Measurements from ENCODE around the gene TNFRSF21. TPM values are rescaled to one million over a fixed set of nuclear protein-coding genes. Genes with fewer than 3 reads are reported as not detected.
A peak's percentile ranks its signal among the peaks of the same experiment; 100 is the strongest.

The TNFRSF21 gene, protein sequence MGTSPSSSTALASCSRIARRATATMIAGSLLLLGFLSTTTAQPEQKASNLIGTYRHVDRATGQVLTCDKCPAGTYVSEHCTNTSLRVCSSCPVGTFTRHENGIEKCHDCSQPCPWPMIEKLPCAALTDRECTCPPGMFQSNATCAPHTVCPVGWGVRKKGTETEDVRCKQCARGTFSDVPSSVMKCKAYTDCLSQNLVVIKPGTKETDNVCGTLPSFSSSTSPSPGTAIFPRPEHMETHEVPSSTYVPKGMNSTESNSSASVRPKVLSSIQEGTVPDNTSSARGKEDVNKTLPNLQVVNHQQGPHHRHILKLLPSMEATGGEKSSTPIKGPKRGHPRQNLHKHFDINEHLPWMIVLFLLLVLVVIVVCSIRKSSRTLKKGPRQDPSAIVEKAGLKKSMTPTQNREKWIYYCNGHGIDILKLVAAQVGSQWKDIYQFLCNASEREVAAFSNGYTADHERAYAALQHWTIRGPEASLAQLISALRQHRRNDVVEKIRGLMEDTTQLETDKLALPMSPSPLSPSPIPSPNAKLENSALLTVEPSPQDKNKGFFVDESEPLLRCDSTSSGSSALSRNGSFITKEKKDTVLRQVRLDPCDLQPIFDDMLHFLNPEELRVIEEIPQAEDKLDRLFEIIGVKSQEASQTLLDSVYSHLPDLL
- total RNA-seq (22.8 TPM), polyA plus RNA-seq (43.2 TPM)

DNA sequence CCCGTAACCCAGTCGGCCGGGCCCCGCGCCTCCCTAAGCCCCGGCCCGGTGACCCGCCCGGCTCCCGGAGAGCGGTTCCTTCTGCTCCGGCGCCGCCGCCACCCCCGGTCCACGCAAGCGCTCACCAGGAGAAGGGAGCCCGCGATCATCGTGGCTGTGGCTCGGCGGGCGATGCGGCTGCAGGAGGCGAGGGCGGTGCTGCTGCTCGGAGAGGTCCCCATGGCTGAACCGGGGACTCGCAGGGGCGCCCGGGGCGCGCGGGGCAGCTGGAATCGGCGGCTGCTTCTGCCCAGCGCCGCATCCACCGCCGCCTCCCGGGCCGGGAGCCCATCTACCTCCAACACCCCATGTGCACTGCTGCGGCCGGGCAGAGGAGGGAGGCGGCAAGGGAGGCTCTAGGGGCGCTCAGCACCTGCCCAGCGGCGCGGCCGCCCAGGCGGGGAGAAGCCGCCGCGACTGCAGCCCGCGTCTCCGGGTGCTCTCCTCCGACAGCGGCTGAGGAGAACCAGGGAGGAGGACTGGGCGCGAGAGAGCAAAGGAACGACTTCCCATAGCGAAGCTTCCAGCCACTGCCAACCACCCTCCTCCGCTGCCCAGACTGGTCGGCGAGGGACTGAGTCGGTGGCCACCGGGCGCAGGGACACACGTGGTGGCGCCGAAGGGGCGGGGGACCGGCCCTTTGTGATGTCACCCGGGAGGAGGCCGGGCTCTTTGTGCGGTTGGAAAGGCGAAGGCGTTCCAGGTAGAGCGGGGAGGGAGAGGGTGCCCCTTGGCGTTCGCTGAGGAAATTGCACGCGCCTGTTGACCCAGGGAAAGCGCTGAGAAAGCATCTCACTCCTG lies at the start of gene TNFRSF21:
TSS of gene TNFRSF21 (minus strand) at position 615 of the 840 bp plus-strand sequence. CDS start at position 221, 394 bp downstream.
- H3K36me3 ChIP-seq (ENCODE audit: insufficient read depth): no peaks in the 10 kb centered on the region
- WGBS: under 1% methylated on average over 86 of the region's 86 CpGs
- H3K27ac ChIP-seq (ENCODE audit: low read depth): peak within 1 kb of the TSS; percentile 79
- H3K4me1 ChIP-seq (ENCODE audit: insufficient read depth): no peaks in the 10 kb centered on the region
- peak; percentile 83 for DNase-seq (ENCODE audit: extremely low spot score)
- peak within 1 kb of the TSS; percentile 88 for H3K4me3 ChIP-seq (ENCODE audit: low read depth, low read length)

DNA sequence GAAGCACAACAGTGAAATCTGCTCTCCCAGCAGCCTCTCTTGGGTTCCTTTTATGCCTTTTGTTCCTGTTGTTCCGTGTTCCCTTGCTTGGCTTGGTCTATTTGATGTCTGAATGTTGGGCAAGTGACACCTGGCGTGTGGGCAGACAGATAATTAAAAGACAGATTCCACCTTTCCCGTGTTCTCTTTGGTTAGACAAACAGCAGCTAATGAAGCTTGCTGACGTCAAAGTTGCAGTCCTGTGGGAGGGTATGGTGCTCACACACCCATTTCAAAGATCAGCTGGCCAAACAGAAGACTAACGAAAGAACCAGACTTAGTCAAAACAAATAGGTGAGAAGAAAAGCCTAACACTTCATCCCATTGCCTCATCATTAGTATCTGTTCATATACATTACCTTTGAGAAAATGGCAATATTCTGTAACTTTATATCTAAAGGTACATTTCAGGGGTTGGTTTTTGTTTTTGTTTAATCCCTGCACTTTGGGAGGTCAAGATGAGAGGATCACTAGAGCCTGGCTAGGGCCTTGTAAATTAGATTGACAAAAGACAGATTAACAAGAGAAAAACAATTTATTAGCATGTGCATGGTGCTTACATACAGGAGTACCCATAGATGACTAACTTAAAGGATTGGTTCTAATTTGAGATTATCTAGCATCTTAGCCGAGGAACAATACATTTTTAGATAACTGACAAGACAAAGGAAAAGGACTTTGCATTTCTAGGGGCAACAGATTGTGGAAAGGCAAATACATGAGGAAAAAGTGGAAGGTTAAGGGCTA lies 48.9 kb upstream of the TNFRSF21 start:
- H3K4me3 ChIP-seq (ENCODE audit: low read depth, low read length): no peak overlapping the region
- H3K27ac ChIP-seq (ENCODE audit: low read depth): no peak overlapping the region
- DNase-seq (ENCODE audit: extremely low spot score): no peak
- H3K36me3 ChIP-seq (ENCODE audit: insufficient read depth): no peaks in the 10 kb centered on the region
- 75% methylated on average over 6 of the region's 6 CpGs for WGBS
- no peaks in the 10 kb centered on the region for H3K4me1 ChIP-seq (ENCODE audit: insufficient read depth)

DNA sequence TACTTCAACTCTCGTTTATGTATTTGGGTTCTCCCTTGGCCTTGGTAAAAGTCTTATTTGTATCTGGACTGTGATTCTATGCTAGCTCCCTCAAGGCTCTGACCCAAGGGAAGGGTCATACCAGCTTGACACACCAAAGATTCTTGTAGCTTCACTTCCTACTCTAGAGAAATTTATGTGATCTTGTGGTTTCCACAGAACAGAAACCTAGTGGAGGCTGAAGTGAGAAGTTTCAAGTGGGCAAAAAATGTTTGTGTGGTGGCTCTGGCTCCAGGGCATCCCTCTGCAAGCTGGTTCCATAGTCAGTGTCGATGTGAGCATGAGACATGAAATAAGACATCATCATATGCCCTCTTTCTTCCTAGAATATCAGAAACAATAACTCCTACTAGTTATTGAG lies 48.1 kb upstream of the TNFRSF21 start:
- Histone ChIP-seq H3K4me1 (ENCODE audit: insufficient read depth) (no peaks in the 10 kb centered on the region), H3K4me3 (ENCODE audit: low read depth, low read length) (no peak overlapping the region), H3K36me3 (ENCODE audit: insufficient read depth) (no peaks in the 10 kb centered on the region), H3K27ac (ENCODE audit: low read depth) (no peak overlapping the region)
- no peak for DNase-seq (ENCODE audit: extremely low spot score)
- WGBS: 78% methylated on average over 2 of the region's 2 CpGs

DNA sequence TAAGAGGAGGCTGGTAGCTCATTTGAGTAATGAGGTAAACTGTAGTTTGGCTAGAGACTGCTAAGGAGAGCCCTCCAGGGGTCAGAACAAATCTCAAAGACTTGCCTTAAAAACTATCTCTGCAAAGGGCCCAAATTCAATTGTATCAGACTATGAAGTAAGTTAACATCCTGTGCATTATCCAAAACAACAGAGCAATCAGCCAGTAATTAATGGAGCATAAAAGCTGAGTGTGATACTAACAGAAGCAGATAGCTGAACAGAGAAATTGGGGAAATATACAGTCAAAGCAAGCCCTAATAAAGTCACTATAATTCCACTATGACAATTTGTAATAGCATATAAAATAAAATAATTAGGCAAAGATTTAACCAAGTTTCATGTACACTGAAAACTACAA lies 45.8 kb upstream of the TNFRSF21 start:
- Histone ChIP-seq H3K4me3 (ENCODE audit: low read depth, low read length) (no peak overlapping the region), H3K36me3 (ENCODE audit: insufficient read depth) (no peaks in the 10 kb centered on the region), H3K4me1 (ENCODE audit: insufficient read depth) (no peaks in the 10 kb centered on the region), H3K27ac (ENCODE audit: low read depth) (no peak overlapping the region)
- DNase-seq (ENCODE audit: extremely low spot score): no peak

DNA sequence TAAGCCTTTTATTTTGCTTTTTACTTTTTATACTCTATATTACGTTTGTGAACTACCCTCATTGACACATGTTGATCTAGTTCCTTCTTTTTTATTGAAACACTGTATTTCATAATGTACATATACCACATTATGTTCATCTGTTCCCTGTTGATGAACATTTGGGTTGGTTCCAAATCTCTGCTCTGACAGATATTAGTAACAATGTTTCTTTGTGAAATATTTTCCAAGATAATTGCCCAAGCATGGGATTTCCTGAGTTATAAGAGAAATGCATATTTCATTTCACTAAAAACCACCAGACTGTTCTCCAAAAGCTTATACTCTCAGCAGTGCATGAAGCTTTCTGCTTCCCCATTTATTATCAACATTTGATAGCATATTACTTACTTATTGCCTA lies 44.2 kb upstream of the TNFRSF21 start:
- Histone ChIP-seq H3K27ac (ENCODE audit: low read depth) (no peak overlapping the region), H3K4me1 (ENCODE audit: insufficient read depth) (no peaks in the 10 kb centered on the region), H3K36me3 (ENCODE audit: insufficient read depth) (no peaks in the 10 kb centered on the region), H3K4me3 (ENCODE audit: low read depth, low read length) (no peak overlapping the region)
- DNase-seq (ENCODE audit: extremely low spot score): no peak
- WGBS: 40% methylated on average over 1 of the region's 1 CpG

DNA sequence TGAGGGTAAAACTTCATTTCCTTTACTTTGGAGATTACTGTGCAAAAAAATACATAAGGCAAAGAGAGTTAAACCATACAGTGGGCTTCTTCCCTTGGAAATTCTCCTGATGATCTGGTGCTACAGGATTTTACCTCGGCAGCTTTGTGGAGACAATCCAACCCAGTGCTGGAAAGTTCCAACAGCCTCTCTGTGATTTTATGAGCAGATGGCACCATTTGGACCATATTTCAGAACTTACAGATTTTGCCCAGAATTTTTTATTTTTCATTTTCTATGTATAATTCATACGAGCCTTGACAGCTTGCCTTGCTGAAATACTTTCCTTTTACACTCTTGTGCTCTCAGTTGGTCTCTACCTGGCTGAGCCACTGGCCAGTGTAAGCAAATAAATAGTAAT lies 43.3 kb upstream of the TNFRSF21 start:
- no peaks in the 10 kb centered on the region for H3K36me3 ChIP-seq (ENCODE audit: insufficient read depth)
- H3K27ac ChIP-seq (ENCODE audit: low read depth): no peak overlapping the region
- H3K4me1 ChIP-seq (ENCODE audit: insufficient read depth): no peaks in the 10 kb centered on the region
- 68% methylated on average over 2 of the region's 2 CpGs for WGBS
- no peak overlapping the region for H3K4me3 ChIP-seq (ENCODE audit: low read depth, low read length)
- no peak for DNase-seq (ENCODE audit: extremely low spot score)

DNA sequence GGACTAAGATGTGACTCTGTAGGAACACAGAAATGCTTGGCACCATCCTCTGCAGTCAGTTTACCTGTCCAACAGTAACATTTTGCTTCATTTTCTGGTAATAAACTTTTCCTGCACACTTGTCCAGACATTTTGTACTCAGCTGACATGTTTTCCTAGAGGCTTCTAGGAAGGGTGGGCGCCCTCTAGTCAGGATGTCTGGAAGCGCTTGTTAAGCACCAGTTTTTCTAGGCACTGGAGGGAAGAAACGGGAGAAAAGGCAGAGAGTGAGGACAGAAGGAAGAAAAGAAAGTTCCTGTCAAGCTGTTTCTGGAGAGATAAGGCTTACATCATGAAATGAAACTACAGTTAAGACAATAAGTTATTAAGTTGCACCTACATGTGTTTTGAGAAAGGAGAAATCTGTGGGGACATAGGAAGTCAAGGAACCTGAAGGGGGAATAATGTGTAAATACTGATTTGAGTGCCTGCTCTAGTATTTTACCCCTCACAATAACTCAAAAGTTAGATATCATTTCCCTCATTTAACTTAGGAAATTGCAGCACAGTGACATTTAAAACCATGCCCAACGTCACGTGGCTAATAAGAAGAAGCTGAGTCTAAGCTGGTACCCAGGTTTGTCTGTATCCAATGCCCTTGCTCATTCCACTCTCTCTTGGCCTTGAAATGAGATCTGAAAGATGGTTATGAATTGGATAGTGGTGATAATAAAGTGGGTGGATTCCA lies 42.7 kb upstream of the TNFRSF21 start:
- H3K27ac ChIP-seq (ENCODE audit: low read depth): no peak overlapping the region
- 82% methylated on average over 5 of the region's 5 CpGs for WGBS
- no peaks in the 10 kb centered on the region for H3K4me1 ChIP-seq (ENCODE audit: insufficient read depth)
- H3K36me3 ChIP-seq (ENCODE audit: insufficient read depth): no peaks in the 10 kb centered on the region
- DNase-seq (ENCODE audit: extremely low spot score): no peak
- no peak overlapping the region for H3K4me3 ChIP-seq (ENCODE audit: low read depth, low read length)

DNA sequence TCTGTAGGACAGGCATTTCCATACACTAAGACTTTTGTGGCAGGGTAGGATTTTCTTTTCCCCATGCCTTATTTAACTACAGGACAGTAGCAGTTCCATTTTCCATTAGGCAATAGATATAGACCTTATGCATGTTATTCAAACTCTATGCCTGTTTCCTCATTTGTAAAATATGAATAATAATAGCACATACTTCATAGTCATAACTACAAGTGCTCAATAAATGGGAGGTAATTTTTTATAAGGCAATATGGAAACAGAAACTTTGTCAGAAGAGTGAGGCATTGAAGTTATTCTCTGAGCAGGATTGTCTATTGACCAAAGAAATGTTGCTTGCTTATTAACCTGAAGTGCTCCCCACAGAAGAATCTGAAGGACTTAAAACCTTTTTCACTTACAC lies 41.9 kb upstream of the TNFRSF21 start:
- no peak for DNase-seq (ENCODE audit: extremely low spot score)
- Histone ChIP-seq H3K4me1 (ENCODE audit: insufficient read depth) (no peaks in the 10 kb centered on the region), H3K36me3 (ENCODE audit: insufficient read depth) (no peaks in the 10 kb centered on the region), H3K27ac (ENCODE audit: low read depth) (no peak overlapping the region), H3K4me3 (ENCODE audit: low read depth, low read length) (no peak overlapping the region)

DNA sequence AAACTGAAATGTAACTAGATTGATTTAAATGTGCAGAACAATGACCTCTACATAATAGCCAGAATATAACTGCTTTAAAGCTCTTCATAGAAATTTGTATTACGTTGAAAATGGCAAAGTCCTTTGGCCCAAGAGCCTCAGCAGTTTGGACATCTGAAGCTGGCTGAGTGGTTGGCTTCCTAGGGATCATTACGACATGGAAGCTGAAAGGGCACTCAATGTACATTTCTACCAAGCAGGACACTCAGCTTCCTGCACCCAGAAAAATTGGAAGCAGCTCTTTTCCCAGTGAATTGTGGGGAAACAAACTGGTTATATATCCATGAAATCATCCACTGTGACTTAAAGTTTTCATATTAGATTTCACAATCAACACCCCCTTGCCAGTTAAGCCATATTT lies 40.2 kb upstream of the TNFRSF21 start:
- Histone ChIP-seq H3K27ac (ENCODE audit: low read depth) (no peak overlapping the region), H3K4me3 (ENCODE audit: low read depth, low read length) (no peak overlapping the region), H3K36me3 (ENCODE audit: insufficient read depth) (no peaks in the 10 kb centered on the region), H3K4me1 (ENCODE audit: insufficient read depth) (no peaks in the 10 kb centered on the region)
- no peak for DNase-seq (ENCODE audit: extremely low spot score)
- 79% methylated on average over 2 of the region's 2 CpGs for WGBS

DNA sequence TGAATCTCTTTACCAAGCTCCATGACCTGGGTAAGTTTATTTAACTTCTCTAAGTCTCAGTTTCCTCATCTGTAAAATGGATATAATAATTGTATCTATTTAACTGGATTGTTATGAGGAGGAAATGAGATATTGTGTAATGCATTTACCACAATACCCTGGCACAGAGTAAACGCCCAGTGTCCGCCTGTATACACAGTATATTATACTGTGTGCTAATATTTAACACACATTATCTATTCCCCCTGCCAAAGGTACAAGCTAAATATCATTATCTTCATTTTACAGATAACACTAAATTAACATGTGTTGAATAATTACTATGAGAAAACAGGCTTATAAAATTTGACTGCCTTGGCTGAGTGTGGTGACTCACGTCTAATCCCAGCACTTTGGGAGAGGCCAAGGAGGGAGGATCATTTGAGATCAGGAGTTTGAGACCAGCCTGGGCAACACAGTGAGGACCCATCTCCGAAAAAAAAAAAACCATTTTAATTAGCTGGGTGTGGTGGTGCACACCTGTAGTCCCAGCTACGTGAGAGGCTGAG lies 38.7 kb upstream of the TNFRSF21 start:
- Histone ChIP-seq H3K36me3 (ENCODE audit: insufficient read depth) (no peaks in the 10 kb centered on the region), H3K4me1 (ENCODE audit: insufficient read depth) (no peaks in the 10 kb centered on the region), H3K27ac (ENCODE audit: low read depth) (no peak overlapping the region), H3K4me3 (ENCODE audit: low read depth, low read length) (no peak overlapping the region)
- WGBS: 84% methylated on average over 5 of the region's 5 CpGs
- no peak for DNase-seq (ENCODE audit: extremely low spot score)

DNA sequence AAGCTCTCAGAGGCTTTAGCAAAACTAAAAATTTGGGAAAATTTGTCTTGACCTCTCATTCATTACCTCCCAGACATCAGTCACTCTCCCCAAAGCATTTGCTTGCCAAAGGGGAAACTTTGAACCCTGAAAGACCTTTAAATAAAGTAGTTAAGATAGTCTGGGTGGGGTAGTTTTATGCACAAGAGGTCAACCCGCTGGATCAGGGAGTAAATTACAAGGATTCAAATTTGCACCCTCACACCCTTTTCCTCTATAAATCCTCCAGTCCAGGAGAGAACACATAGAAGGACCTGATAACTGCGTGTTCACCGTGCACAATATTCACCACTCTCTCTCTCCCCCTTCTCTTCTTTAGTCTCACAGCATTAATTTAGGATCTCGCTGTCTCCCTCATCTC lies 36.1 kb upstream of the TNFRSF21 start:
- Histone ChIP-seq H3K4me3 (ENCODE audit: low read depth, low read length) (no peak overlapping the region), H3K27ac (ENCODE audit: low read depth) (no peak overlapping the region), H3K36me3 (ENCODE audit: insufficient read depth) (no peaks in the 10 kb centered on the region), H3K4me1 (ENCODE audit: insufficient read depth) (no peaks in the 10 kb centered on the region)
- no peak for DNase-seq (ENCODE audit: extremely low spot score)
- WGBS: 82% methylated on average over 4 of the region's 4 CpGs

DNA sequence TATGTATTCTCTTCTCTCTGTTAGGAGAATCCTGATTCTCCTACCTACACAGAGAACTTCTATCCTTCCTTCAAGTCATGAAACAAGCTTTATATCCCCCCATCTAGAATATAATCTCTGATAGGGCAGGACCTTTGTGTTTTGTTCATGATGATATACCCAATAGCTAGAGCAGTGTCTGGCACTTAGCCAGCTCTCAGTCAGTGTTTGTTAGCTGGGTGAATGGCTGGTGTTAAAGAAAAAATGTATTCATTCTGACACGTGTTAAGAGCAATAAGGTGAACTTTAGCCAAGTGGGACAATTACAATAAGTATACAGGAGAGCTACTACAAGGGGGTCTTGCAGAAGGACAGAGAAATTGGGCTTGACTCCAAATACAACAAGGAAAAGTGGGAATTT lies 34.3 kb upstream of the TNFRSF21 start:
- H3K36me3 ChIP-seq (ENCODE audit: insufficient read depth): peaks cover 2% of the 10 kb centered on the region
- DNase-seq (ENCODE audit: extremely low spot score): no peak
- H3K4me1 ChIP-seq (ENCODE audit: insufficient read depth): no peaks in the 10 kb centered on the region
- no peak overlapping the region for H3K4me3 ChIP-seq (ENCODE audit: low read depth, low read length)
- no peak overlapping the region for H3K27ac ChIP-seq (ENCODE audit: low read depth)
- WGBS: 66% methylated on average over 1 of the region's 1 CpG

Measured in urinary bladder (tissue), 4 donors.